GM12873 (cell line): Measurements from ENCODE around the gene CFI.

Experiments
- CTCF ChIP-seq: IDR thresholded peaks from 2 replicates; pipeline ENCODE4 v1.5.1; 2012; ENCODE audit warnings: low read depth, mild to moderate bottlenecking, moderate library complexity, low read length, control low read depth; ENCODE audit not compliant: insufficient read depth; ENCODE audit errors: missing control alignments

CFI gene

GRCh38 chr4:109721033-109721432, 80.8 kb downstream of the CFI start:
- TF ChIP-seq CTCF = no peak

- no peak for TF ChIP-seq CTCF
Measured at GRCh38 chr4:109719604-109720003, 82.2 kb downstream of the CFI start.

- no peak for TF ChIP-seq CTCF
Measured at GRCh38 chr4:109718759-109719158, 83.0 kb downstream of the CFI start.

- no peak for TF ChIP-seq CTCF
Measured at GRCh38 chr4:109713500-109713899, 88.3 kb downstream of the CFI start.

- no peak for TF ChIP-seq CTCF
Measured at GRCh38 chr4:109708990-109709389, 92.8 kb downstream of the CFI start.

GRCh38 chr4:109708435-109708834, 93.4 kb downstream of the CFI start:
- TF ChIP-seq CTCF = no peak

- no peak for TF ChIP-seq CTCF
Measured at GRCh38 chr4:109703664-109704361, 98.0 kb downstream of the CFI start.
